ELF-1 (cell line): ENCODE results near the gene ZFYVE9.
"Not testable (repeated sequence)": the region's sequence is repeated elsewhere in the genome, so short reads cannot be mapped to it uniquely, and the experiment has no call there.

Experiments
- DNase-seq: peaks from one replicate; pipeline ENCODE4 v3.0.0-alpha.2; 2016; ENCODE audit warnings: low read depth, low spot score

Gene ZFYVE9

GRCh38 chr1:52367272-52367671 lies 225.4 kb downstream of the ZFYVE9 start:
- DNase-seq, result no peak

GRCh38 chr1:52368383-52369172 lies 226.7 kb downstream of the ZFYVE9 start:
- DNase-seq, result peak; percentile 77

DNA sequence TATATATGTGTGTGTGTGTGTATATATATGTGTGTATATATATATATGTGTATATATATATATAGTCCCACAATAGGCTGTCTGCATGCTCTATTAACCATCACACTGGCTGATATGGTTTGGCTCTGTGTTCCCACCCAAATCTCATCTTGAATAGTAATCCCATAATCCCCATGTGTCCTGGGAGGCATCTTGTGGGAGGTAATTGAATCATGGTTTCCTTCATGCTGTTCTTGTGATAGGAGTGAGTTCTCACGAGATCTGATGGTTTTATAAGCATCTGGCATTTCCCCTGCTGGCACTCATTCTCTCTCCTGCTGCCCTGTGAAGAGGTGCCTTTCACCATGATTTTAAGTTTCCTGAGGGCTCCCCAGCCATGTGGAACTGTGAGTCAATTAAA lies 228.0 kb downstream of the ZFYVE9 start:
- DNase-seq, result not testable (repeated sequence)

- DNase-seq, result no peak
Observed at GRCh38 chr1:52385376-52385775, 243.5 kb downstream of the ZFYVE9 start.

DNA sequence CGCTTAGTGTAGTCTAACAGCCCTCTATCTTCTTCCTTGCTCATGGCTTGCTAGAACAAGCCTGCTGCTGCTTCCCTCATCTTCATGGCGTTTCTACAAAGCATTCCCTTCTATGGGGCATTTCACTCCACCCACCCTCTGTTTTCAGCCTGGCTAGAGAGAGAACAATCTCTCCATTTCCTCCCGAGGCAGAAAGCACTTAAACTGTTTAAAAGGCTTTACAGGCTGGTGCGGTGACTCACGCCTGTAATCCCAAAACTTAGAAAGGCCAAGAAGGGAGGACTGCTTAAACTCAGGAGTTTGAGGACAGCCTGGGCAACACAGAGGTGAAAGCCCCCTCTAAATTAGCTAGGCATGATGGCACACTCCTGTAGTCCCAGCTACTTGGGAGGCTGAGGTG lies 244.6 kb downstream of the ZFYVE9 start:
- DNase-seq, result peak; percentile 28

- DNase-seq, result no peak
Observed at GRCh38 chr1:52393174-52393573, 251.3 kb downstream of the ZFYVE9 start.
